SW 1271 (cell line): ENCODE results near the gene CALM3.
A peak's percentile ranks its signal among the peaks of the same experiment; 100 is the strongest.

Experiments used
- DNase-seq, 2 experiments: peaks; one replicate each; lab custom pipeline; 2025; lab: John Stamatoyannopoulos, UW

Gene CALM3

DNA sequence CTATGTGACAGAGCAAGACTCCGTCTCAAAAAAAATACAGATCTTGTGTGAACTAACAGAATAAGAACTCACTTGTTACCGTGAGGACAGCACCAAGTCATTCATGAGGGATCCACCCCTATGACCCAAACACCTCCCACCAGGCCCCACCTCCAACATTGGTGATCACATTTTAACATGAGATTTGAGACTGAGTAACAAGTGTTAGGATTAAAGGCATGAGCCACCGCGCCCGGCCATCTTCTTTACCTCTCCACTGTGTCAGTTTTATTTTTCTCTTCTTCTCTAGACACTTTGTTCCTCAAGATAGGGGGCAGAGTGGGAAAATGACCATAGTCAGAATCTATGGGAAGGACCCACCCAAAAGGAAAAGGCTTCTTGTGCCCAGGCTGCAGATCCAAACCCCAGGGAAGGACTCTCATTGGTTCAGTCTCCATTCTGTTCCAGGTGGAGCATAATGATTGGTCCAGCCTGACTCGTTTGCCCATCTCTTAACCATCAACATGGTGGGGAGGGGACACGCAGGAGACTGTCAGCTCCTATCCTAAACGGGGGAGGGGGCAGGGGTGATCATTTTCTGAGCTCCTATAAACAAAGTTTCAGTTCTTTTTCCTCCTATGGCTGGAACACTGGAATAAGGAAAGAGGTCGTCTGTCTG is 1.3 kb upstream of the CALM3 start:
- DNase-seq, result no peak

DNA sequence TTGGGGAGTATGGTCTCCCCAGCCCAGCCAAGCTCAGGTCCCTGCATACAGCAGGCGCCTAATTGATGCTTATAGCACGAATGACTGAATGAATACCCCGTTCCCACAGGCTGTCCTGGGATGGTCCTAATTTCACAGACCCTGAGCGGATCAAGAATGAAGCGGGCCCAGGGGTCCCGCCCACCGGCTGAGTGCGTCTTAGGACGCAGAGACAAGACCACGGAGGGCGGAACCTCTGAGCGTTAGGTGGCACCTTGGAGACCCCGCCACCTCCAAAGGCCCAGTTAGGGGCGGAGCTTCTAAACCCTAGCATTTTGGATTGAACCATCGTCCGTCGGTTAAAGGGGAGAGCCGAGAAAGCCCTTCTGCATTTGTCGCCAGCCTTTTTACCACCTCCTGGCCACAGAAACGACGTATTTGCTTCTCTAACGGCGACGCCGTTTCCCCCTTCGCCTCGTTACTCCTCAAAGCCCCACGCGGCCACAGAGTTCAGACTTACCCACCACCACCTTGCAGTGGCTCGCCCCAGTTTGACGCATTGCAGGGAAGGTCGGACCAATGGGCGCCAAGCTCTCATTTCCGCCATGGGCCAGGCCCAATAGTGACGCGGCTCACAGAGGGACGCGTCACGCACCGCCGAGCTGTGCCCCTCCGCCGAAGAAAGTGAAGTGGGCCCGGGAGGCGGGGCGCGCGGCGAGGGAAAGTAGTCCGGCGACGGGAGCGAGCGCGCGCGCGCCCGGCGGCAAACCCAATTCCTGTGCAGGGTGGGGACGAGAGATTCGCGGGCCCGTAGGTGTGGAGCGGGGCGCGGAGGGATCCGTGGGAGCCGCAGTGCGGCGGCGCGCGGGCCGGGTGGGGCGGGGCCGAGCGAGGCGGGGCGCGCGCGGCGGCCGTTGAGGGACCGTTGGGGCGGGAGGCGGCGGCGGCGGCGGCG is 479 bp upstream of the CALM3 start:
- peak; percentile 83 to 90 for DNase-seq

DNA sequence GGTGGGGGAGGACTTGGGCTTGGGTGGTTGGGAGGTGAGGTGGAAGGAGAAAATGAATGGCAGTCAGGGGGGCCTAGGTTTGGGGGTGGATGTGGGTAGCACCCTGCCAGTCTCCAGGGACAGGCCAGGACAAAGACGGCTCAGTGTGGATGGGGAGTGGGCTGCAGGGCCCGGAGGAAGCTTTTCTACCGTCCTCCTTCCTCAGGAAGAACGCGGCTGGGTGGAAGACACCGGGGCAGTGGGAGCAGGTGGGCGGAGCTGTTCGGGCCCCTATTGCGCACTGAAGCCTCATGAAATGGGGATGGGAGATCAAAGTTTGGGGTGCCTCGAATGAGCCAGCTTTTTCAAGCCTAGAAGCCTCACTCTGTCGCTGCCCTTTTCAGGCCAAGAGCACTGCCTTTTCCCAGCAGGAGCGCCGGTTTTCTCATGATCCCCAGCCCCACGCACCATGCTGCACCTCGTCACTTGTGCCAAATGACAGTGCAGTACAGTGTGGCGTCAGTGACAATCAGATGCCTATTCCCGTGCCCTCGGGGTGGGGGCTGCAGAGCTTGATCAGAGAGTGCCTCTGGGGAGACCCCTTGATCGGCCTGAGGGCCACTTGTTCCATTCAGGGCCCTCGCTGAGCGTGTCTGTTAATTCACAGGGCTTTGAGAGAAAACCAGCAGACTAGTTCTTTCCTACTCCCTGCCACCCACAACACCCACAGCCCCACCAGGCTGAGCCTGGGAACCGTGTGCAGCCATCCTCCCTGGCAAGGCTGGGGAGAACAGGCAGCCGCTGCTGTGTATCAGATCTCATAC is 1.5 kb downstream of the CALM3 start:
- no peak for DNase-seq

DNA sequence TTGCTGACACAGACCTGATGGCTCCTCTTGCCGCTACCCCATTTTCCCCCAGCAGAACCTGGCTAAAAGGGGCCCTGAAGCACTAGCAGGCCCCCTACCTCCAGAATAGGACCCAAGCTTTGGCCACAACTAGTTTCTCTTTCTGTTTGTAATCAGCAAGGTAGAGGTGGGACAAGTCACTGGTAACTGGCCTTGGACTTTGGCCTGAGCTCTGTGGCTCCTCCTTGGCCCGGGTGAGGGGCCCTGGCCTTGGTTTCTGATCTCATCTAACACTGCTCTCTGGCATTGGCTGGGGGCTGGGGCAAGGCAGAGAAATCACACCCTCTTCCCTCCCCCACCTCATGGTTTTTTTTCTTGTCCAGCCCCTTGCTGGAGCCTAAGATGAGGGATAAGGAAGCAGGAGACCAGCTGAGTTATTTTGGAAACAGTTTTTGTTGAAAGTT is 2.1 kb downstream of the CALM3 start:
- no peak for DNase-seq

DNA sequence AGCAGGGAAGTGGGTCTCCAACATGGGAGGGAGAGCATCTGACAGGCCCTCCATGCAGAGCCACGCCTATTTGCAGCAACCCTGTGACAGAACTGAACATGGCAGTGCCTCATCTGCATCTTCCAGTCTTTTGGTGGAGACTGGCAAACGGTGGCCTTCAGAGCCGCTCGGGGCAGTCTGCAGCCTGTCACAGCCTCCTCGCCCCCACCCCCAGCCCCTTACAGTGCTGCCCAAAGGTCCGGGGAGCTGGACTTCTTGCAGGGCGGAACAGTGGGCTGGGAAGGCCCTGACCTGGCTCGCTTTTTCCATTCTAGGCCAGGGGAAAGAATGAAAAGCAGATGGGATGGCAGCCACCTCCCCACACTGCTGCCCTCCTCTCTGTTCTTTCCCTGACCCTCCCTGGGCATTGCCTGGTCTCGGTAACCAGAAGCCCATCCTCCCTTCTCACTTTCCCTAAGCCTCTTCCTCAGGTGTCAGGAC is 2.7 kb downstream of the CALM3 start:
- DNase-seq, result no peak

DNA sequence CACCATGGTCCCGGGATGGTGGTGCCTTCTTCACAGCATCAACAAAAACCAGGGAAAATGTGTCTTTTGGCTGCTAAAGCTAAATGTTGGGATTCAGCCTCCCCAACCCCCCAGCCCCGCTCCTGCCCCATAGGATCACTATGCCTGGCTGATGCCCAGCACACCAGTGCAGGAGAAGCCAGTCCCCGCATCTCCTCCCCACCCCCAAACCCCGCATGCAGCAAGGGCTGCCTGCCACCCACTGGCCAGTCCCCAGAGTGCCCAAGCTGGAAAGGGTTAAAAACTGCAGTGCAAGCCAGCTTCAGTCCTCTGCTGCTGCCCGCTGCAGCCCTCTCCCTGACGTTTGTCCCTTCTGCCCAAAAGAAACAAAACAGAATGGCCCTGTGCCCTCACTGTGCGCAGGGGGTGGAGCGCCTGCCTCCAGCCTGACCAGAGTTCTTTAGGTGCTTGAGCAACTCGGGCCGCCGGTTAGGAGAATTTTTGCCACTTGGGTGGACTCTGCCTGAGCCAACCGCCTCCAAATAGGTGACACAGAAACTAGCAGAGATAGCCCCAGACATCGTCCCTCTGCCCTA is 3.7 kb downstream of the CALM3 start:
- DNase-seq, result no peak

DNA sequence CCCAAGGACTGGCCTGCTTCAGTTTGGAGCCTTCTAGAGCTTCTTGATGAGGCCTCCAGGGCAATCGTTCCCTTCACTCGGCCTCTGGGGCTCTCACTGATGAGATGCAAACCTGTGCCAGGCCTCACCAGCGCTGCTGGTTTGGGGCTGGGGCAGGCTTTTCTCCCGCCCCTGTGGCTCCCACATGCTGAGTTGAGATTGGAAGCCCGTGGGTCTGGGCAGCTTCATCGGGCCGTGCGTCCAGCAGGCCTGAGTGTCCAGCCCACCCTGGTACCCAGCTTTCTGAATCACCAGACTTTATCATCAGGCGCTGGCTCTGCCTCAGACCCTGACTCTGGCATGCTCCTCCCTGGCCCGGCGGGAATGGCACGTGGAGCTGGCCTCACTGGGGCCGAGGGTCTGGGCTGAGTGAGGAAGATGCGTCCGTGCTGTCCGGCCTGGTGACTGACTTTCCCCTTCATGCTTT is 4.3 kb downstream of the CALM3 start:
- DNase-seq, result no peak

DNA sequence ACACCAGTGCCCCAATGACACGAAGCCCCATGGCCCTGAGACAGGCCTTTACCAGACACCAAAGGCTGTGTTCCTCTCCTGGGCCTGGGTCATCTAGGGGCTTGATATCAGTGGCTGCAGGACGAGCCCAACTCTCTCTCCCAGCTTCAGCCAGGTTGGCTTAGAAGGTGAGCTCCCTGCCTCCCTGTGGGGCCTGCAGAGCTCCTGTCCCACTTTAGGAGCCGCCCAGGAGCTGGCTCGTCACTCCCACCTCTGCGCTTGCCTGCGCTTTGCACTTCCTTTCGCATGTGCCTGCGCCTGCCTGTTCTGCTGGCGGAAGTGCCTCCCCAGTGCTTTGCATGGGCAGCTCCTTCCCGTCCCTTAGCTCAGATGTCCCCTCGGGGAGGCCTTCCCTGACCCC is 4.9 kb downstream of the CALM3 start:
- DNase-seq, result no peak

DNA sequence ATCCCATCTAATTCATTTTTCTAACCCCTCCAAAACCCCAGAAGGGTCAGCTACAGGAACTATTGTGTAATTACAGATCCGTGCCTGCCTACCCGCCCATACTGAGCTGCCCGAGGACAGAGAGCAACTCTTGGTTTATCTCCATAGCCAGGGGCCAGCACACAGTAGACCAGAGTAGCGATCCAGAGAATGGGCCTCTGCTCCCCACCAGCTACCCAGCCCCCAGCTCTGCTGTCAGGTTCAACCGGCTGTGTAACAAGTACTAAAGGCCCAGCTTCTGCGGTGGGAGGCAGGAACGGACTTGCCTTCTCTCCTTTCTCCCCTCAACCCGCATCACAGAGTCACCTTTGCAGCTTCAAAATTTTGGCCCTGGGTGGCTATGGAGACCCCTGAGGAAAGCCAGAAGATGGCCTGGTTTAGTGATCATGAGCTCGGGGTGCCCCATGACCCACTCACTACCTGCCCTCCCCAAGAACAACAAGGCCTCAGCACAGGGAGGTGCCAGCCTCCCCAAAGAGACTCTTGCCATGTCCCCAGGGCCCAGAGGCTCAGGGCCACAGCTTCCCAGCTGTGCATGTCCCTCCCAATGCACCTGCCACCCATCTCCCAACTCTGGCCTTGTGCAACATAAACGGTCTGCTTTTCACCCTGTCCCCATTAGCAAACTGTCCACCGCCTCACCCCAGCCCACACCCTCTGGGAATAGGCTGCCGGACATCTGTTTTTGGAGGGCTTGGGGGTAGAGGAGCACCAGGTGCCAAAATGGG is 5.7 kb downstream of the CALM3 start:
- DNase-seq, result no peak

DNA sequence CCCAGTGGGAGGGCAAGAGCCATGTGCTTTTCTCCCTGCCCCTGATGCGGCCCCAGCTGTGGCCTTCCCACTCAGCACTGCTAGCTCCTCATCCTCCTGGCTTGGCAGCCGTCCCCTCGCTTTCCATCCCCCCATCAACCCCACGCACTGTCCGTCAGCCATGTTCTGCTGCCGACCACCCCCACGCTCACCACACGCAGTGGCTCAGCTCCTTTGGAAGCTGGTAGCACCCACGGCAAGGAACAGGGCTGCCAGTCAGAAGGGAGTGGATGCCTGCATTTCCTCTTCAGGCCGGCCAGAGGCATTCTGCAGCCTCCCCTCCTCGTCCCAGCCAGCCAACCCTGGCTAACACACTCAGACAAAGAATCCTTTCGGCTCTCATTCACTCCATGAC is 6.3 kb downstream of the CALM3 start:
- DNase-seq, result peak in 1 of 2 experiments; percentile 58

DNA sequence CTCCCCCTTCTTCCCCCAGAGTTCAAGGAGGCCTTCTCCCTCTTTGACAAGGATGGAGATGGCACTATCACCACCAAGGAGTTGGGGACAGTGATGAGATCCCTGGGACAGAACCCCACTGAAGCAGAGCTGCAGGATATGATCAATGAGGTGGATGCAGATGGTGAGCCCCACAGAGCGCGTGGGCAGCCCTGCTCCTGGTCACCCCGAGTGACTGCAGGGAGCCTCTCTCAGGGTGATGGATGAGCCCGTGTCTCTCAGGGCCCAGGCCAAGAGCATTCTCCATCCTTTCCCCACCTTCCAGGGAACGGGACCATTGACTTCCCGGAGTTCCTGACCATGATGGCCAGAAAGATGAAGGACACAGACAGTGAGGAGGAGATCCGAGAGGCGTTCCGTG is 7.0 kb downstream of the CALM3 start:
- no peak for DNase-seq

DNA sequence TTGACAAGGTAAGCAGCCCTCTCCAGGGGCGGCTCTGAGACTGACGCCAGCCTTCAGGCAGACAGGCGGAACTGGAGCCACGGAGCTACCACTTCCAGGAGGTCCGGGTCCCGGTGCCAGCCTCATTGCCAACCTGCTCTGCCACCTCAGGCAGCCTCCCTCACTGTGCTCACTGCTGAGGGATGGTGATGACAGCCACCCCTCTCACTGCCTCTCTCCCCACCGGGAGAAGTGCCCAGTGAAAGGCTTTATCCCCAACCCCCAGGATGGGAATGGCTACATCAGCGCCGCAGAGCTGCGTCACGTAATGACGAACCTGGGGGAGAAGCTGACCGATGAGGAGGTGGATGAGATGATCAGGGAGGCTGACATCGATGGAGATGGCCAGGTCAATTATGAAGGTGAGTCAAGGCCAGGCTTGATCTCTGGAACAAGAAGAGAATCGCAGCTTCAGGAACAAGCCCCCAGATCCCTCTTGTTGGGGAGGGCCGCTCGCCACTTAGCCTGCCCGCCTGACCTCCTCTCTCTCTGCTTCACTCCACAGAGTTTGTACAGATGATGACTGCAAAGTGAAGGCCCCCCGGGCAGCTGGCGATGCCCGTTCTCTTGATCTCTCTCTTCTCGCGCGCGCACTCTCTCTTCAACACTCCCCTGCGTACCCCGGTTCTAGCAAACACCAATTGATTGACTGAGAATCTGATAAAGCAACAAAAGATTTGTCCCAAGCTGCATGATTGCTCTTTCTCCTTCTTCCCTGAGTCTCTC is 7.6 kb downstream of the CALM3 start:
- no peak for DNase-seq

DNA sequence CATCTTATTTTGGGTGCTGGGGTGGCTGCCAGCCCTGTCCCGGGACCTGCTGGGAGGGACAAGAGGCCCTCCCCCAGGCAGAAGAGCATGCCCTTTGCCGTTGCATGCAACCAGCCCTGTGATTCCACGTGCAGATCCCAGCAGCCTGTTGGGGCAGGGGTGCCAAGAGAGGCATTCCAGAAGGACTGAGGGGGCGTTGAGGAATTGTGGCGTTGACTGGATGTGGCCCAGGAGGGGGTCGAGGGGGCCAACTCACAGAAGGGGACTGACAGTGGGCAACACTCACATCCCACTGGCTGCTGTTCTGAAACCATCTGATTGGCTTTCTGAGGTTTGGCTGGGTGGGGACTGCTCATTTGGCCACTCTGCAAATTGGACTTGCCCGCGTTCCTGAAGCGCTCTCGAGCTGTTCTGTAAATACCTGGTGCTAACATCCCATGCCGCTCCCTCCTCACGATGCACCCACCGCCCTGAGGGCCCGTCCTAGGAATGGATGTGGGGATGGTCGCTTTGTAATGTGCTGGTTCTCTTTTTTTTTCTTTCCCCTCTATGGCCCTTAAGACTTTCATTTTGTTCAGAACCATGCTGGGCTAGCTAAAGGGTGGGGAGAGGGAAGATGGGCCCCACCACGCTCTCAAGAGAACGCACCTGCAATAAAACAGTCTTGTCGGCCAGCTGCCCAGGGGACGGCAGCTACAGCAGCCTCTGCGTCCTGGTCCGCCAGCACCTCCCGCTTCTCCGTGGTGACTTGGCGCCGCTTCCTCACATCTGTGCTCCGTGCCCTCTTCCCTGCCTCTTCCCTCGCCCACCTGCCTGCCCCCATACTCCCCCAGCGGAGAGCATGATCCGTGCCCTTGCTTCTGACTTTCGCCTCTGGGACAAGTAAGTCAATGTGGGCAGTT is 8.6 kb downstream of the CALM3 start:
- no peak for DNase-seq

DNA sequence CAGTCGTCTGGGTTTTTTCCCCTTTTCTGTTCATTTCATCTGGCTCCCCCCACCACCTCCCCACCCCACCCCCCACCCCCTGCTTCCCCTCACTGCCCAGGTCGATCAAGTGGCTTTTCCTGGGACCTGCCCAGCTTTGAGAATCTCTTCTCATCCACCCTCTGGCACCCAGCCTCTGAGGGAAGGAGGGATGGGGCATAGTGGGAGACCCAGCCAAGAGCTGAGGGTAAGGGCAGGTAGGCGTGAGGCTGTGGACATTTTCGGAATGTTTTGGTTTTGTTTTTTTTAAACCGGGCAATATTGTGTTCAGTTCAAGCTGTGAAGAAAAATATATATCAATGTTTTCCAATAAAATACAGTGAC is 9.3 kb downstream of the CALM3 start:
- DNase-seq, result no peak

DNA sequence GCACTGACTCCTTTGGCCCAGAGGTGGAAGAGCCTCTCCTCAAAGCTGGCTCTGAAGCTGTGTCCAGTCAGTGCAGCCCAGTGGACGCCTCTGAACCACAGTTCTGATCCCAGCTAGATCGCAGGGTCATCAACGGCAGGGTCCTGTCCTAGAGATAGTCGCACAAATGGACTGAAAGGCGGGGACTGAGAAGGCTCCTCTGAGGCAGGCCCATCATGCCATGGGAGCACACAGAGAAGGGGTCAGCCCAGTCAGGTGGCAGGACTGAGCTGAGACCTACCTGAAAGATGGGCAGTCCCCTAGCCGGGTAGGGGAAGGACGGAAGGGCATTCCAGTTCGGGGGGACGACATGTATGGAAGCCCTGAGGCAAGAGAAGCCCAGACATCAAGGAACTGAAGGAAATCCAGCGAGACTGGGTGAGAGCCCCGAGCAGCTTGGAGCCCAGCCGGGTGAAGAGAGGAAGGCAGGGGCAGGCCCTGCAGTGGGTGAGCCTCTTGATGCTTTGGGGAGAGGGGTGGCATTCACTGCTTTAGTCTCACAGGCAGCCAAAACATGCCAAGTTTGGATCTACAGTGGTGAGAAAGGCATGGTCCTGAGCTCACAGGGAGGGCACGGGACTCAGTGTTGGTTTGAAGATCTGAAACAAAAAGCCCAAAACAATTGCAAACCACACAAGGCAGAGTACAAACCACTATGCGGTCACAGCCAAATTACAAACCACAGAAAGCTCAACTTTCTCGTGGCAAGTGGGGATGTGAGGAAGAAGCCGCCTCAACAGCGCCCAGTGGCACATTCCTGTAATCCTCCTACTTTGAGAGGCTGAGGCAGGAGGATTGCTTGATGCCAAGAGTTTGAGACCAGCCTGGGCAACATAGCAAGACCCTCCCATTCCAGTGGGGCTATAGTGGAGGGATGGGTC is 10.0 kb downstream of the CALM3 start:
- DNase-seq, result no peak

DNA sequence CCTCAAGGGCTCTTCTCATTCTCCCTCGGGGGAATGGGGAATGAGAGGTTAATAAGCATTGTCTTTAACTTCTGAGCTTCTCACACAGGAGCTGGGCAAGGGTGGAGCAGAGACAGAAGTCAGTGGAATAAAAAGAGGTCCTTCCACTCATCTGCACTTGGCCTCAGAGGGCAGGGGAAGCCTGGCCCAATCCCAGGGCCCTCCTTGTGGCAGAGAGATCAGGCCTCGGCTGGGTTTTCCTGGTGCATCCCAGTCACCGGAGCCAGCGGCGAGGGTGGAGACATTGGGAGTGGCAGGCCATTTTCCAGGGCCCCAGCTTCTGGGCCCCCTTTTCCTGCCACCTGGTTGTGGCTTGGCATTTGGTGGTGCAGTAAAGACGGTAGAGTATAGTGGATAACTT is 10.6 kb downstream of the CALM3 start:
- DNase-seq, result no peak

DNA sequence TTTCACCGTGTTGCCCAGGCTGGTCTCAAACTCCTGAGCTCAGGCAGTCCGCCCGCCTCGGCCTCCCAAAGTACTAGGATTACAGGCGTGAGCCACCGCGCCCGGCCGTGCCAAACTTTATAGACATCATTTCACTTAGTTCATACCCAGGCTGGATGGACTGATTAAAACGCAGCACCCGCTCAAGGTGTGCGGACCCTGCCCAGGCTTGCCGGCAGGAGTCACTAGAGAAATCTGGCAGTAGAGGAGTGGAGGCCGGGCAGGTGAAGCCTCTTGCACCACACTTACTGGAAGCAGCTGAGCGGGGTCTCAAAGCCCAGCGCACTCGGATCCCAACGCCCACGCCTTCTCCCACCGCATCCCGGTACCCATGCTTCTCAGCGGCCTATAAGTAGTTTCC is 12.4 kb downstream of the CALM3 start:
- no peak for DNase-seq

DNA sequence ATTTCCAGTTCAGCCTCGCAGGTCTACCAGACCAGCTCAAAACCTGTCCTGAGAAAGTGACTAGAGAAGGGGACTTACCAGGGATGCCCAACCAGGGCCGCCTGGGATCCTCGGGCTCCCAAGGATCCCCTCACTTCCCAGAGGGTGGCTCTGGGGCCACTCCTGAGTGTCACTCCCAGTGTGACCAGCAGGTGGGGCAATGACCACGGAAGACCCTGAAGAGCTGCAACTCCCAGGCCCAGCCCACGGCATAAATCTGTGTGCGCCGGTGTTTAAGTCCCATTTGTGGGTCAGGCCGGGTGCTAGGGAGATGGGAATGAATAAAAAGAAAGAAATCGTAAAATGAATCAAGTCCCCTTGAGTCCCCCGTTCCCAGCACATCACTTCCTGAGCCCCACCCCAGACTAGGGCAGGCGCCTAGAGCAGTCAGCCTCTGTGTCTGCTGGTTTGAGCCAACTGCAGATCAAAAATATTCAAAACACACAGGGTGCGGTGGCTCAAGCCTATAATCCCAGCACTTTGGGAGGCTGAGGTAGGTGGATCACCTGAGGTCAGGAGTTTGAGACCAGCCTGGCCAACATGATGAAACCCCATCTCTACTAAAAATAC is 13.1 kb downstream of the CALM3 start:
- peak; percentile 21 to 49 for DNase-seq
